ENCODE data around the gene THRSP. TPM values are rescaled to one million over a fixed set of nuclear protein-coding genes. Genes with fewer than 3 reads are reported as not detected.

The THRSP gene
- total and polyA plus RNA-seq, 2 of the 8 experiments (the other 6 are each of a cell fraction or from before 2014, with no cell fraction given), result 0.11 TPM; not detected in 1

- H3K27ac ChIP-seq (ENCODE audit: low read depth, low read length), result no peak overlapping the region
- no peak overlapping the region for H3K14ac ChIP-seq (ENCODE audit: insufficient read length)
- H4K20me1 ChIP-seq (replicated peaks in 1 of 2; ENCODE audit: control insufficient read depth in 1 of 2, insufficient read depth in 2 of 2, low read length in 2 of 2), result no peaks in the 10 kb centered on the region
- H3K79me2 ChIP-seq (ENCODE audit: control insufficient read depth in 1 of 2, insufficient read depth in 2 of 2, low read length in 2 of 2), result no peaks in the 10 kb centered on the region
- no peaks in the 10 kb centered on the region for H3K79me1 ChIP-seq (ENCODE audit: low read depth, low read length)
- H3K18ac ChIP-seq (ENCODE audit: extremely low read depth, low read length), result peak overlapping the region; percentile 71; the same call in 1 of the 2 replicates
- no peaks in the 10 kb centered on the region for H3K27me3 ChIP-seq (replicated peaks in 1 of 4; ENCODE audit: control insufficient read depth in 3 of 4, extremely low read depth in 1 of 4, insufficient read depth in 3 of 4, low read length in 3 of 4)
- no peak overlapping the region for H4K5ac ChIP-seq (ENCODE audit: insufficient read length, low read depth, low read length)
- no peak overlapping the region for H2AK5ac ChIP-seq (ENCODE audit: low read depth, low read length)
- H2AFZ ChIP-seq (ENCODE audit: low read length), result peak overlapping the region; percentile 35; the same call in 1 of the 2 replicates
- peaks cover 0 to 7% (median 4%) of the 10 kb centered on the region in 4 experiments; a peak in 4 of 7 replicates for H3K4me1 ChIP-seq (replicated peaks in 1 of 4; ENCODE audit: control insufficient read depth in 3 of 4, insufficient read depth in 4 of 4, low read length in 3 of 4)
- no peaks in the 10 kb centered on the region for H3K23me2 ChIP-seq (ENCODE audit: low read depth, low read length)
- no peak overlapping the region for H2BK12ac ChIP-seq (ENCODE audit: low read depth, low read length)
- H3K4ac ChIP-seq (replicated peaks; ENCODE audit: insufficient read length, low read depth, low read length), result no peak overlapping the region
- no peak overlapping the region for H3K56ac ChIP-seq (replicated peaks; ENCODE audit: insufficient read length, low read depth, low read length)
- FAIRE-seq (no peak), DNase-seq (ENCODE audit: low read depth in 1 of 2, low spot score in 2 of 2) (no peak)
- H4K8ac ChIP-seq (ENCODE audit: extremely low read depth, insufficient read depth, low read length), result peak overlapping the region; percentile 35; the same call in 1 of the 2 replicates
- H2BK20ac ChIP-seq (ENCODE audit: low read length), result no peak overlapping the region
- H2BK120ac ChIP-seq (replicated peaks; ENCODE audit: low read depth, low read length), result no peak overlapping the region
- 0 out of 2 replicates have a peak overlapping the region, but pooled peaks have one; percentile 88 for H2BK15ac ChIP-seq (ENCODE audit: low read length)
- no peaks in the 10 kb centered on the region for H3K9me3 ChIP-seq (ENCODE audit: insufficient read depth in 2 of 2, low read depth in 1 of 2, low read length in 1 of 2)
- H3K4me2 ChIP-seq (ENCODE audit: insufficient read depth in 1 of 2, low read depth in 2 of 2, low read length in 2 of 2), result no peak overlapping the region; a peak in 1 of 4 replicates
- H3K4me3 ChIP-seq (ENCODE audit: extremely low read depth in 1 of 4, insufficient read depth in 2 of 4, low read depth in 3 of 4, low read length in 4 of 4), result no peak overlapping the region
- no peak overlapping the region for H3K9ac ChIP-seq (replicated peaks in 1 of 4; ENCODE audit: extremely low read depth in 1 of 4, low read depth in 3 of 4, low read length in 3 of 4)
- POLR2A ChIA-PET (ENCODE audit: partially characterized antibody), result interaction anchor here (2.2 kb wide), 1 partner anchor 19 kb away, joined by 6 read pairs; no protein-coding TSS in a partner anchor
- no peak overlapping the region for H4K91ac ChIP-seq (replicated peaks; ENCODE audit: insufficient read length, low read length)
- H3K23ac ChIP-seq (ENCODE audit: insufficient read length), result no peak overlapping the region
- H2BK5ac ChIP-seq (ENCODE audit: low read depth, low read length), result no peak overlapping the region
- no peak for TF ChIP-seq CHD2 (IDR thresholded peaks at IDR 0.05; ENCODE audit: low read length)
- no peak for TF ChIP-seq CHD1 (IDR thresholded peaks at IDR 0.05; ENCODE audit: low read depth, low read length)
- TF ChIP-seq JUND (IDR thresholded peaks at IDR 0.05; ENCODE audit: low read length), result peak; percentile 56; the same call in 1 of the 2 replicates
- CTCF ChIA-PET (ENCODE audit: partially characterized antibody), result interaction anchor here (0.6 to 2.1 kb wide), 8 partner anchors 10 to 399 kb away, joined by 3 to 5 read pairs (median 3); partner anchors contain the start of gene THRSP
- WGBS, 2 experiments (ENCODE audit: extremely low coverage in 1 of 2, insufficient coverage in 1 of 2, insufficient read length in 1 of 2, insufficient replicate concordance in 2 of 2, low coverage in 1 of 2, low lambda C conversion rate in 2 of 2, missing lambda C conversion rate in 1 of 2), result 89% methylated on average over 15 of the region's 15 CpGs; no CpG with 5 or more reads in 1 of the 2 experiments
- no peaks in the 10 kb centered on the region for H3K36me3 ChIP-seq (ENCODE audit: control insufficient read depth in 2 of 4, insufficient read depth in 4 of 4, low read length in 3 of 4)
Observed at GRCh38 chr11:78040691-78041379, 22.8 kb upstream of the THRSP start.
